ENCODE results near the gene ATP5MC2.

- TF ChIP-seq CTCF (IDR thresholded peaks at IDR 0.05; ENCODE audit: low read depth, low read length) (no peak), EZH2phosphoT487 (IDR thresholded peaks at IDR 0.05; ENCODE audit: low read depth) (no peak)
Observed at GRCh38 chr12:53625946-53626701, 49.8 kb downstream of the ATP5MC2 start, which contains the start of gene ATF7.
